SK-N-SH treated with all-trans-retinoic acid at 6 μM for 48 hours (cell line): ENCODE data around the gene XRN2.

Experiments
- ARNTL ChIP-seq: fragments of 450-650 bp; formaldehyde crosslinking; IDR thresholded peaks from 2 replicates; pipeline ENCODE4 v1.5.0; 2020; ENCODE audit warnings: low read depth, mild to moderate bottlenecking, moderate library complexity, borderline replicate concordance
- CSRNP3 ChIP-seq: fragments of 250-450 bp; sonication (Bioruptor Pico); IDR thresholded peaks from 2 replicates; pipeline ENCODE4 v1.5.1; 2021; ENCODE audit warnings: mild to moderate bottlenecking, moderate library complexity
- RARB ChIP-seq: fragments of 250-450 bp; sonication (Bioruptor Pico); IDR thresholded peaks from 2 replicates; pipeline ENCODE4 v1.8.0; 2021; ENCODE audit warnings: mild to moderate bottlenecking, moderate library complexity
- ZFP3 ChIP-seq: fragments of 250-450 bp; sonication (Bioruptor Pico); IDR thresholded peaks from 2 replicates; pipeline ENCODE4 v1.5.0; 2020; ENCODE audit warnings: mild to moderate bottlenecking, moderate library complexity
- ZFP30 ChIP-seq: fragments of 450-650 bp; formaldehyde crosslinking; IDR thresholded peaks from 2 replicates; pipeline ENCODE4 v1.5.0; 2022; ENCODE audit warnings: mild to moderate bottlenecking, moderate library complexity
- ZNF8 ChIP-seq: fragments of 450-650 bp; formaldehyde crosslinking; IDR thresholded peaks from 2 replicates; pipeline ENCODE4 v1.5.0; 2020; ENCODE audit warnings: mild to moderate bottlenecking, moderate library complexity
- TF ChIP-seq, protein P1 (sequence below): fragments of 250-450 bp; sonication (Bioruptor Pico); IDR thresholded peaks from 2 replicates; pipeline ENCODE4 v1.8.0; 2020; ENCODE audit warnings: mild to moderate bottlenecking, moderate library complexity, borderline replicate concordance

GRCh38 chr20:21437248-21437647 lies 134.1 kb downstream of the XRN2 start:
- TF ChIP-seq, protein P1, sequence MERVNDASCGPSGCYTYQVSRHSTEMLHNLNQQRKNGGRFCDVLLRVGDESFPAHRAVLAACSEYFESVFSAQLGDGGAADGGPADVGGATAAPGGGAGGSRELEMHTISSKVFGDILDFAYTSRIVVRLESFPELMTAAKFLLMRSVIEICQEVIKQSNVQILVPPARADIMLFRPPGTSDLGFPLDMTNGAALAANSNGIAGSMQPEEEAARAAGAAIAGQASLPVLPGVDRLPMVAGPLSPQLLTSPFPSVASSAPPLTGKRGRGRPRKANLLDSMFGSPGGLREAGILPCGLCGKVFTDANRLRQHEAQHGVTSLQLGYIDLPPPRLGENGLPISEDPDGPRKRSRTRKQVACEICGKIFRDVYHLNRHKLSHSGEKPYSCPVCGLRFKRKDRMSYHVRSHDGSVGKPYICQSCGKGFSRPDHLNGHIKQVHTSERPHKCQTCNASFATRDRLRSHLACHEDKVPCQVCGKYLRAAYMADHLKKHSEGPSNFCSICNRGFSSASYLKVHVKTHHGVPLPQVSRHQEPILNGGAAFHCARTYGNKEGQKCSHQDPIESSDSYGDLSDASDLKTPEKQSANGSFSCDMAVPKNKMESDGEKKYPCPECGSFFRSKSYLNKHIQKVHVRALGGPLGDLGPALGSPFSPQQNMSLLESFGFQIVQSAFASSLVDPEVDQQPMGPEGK (CRISPR knock-in tag), result no peak
- TF ChIP-seq ARNTL (CRISPR knock-in tag), result no peak
- no peak for TF ChIP-seq RARB
- no peak for TF ChIP-seq ZNF8 (CRISPR knock-in tag)
- TF ChIP-seq ZFP3, result no peak
- TF ChIP-seq ZFP30 (CRISPR knock-in tag), result no peak
- no peak for TF ChIP-seq CSRNP3
